Immature natural killer cell (primary cell): ENCODE results near the gene IPO7. TPM values are rescaled to one million over a fixed set of nuclear protein-coding genes. Genes with fewer than 3 reads are reported as not detected.
A peak's percentile ranks its signal among the peaks of the same experiment; 100 is the strongest.
"Not testable (repeated sequence)": the region's sequence is repeated elsewhere in the genome, so short reads cannot be mapped to it uniquely, and the experiment has no call there.

Experiments
- DNase-seq, 3 donors: peaks; one replicate each; pipeline ENCODE4 v3.0.0; 2022; ENCODE audit warnings: mixed read lengths in 1 of 3
- H3K27ac Mint-ChIP-seq, 6 donors: one replicate each; pipeline ENCODE4 v1.8.0; 2020; ENCODE audit warnings: mixed read lengths in 6 of 6, mild to moderate bottlenecking in 5 of 6, inconsistent platforms in 4 of 6, moderate library complexity in 3 of 6
- H3K27me3 Mint-ChIP-seq, 3 donors: one replicate each; pipeline ENCODE4 v1.8.0; 2020 to 2021; ENCODE audit warnings: low read depth in 3 of 3, mild to moderate bottlenecking in 3 of 3, mixed read lengths in 3 of 3, moderate library complexity in 3 of 3, inconsistent platforms in 1 of 3
- H3K36me3 Mint-ChIP-seq, 3 donors: one replicate each; pipeline ENCODE4 v1.8.0; 2020; ENCODE audit warnings: mixed read lengths in 3 of 3, inconsistent platforms in 2 of 3, mild to moderate bottlenecking in 2 of 3
- H3K4me1 Mint-ChIP-seq, 2 donors: one replicate each; pipeline ENCODE4 v1.8.0; 2020; ENCODE audit warnings: inconsistent platforms in 2 of 2, mild to moderate bottlenecking in 2 of 2, mixed read lengths in 2 of 2, moderate library complexity in 1 of 2
- H3K4me3 Mint-ChIP-seq, 5 donors: one replicate each; pipeline ENCODE4 v1.8.0; 2020; ENCODE audit warnings: mild to moderate bottlenecking in 5 of 5, mixed read lengths in 5 of 5, inconsistent platforms in 3 of 5, moderate library complexity in 3 of 5
- H3K9me3 Mint-ChIP-seq, 6 donors: one replicate each; pipeline ENCODE4 v1.8.0; 2020; ENCODE audit warnings: mild to moderate bottlenecking in 6 of 6, mixed read lengths in 6 of 6, inconsistent platforms in 4 of 6, moderate library complexity in 3 of 6
- polyA plus RNA-seq, 3 donors: library from polyadenylated mRNA; unstranded; fragments of 300-500 nt; fragmentation: Illumina TruSeq; gene quantifications; one replicate each; pipeline ENCODE4 v1.2.3, GENCODE V29; 2021

Gene IPO7
- polyA plus RNA-seq, 3 donors from 2014 or later = 4.1 to 8.6 (median 4.9) TPM

GRCh38 chr11:9448576-9449352 lies 64.3 kb downstream of the IPO7 start:
- no peak overlapping the region for H3K27ac Mint-ChIP-seq
- peaks cover 0 to 2% (median 0%) of the 10 kb centered on the region in 3 donors for H3K27me3 Mint-ChIP-seq
- peaks cover 5 to 12% (median 8%) of the 10 kb centered on the region in 3 donors for H3K36me3 Mint-ChIP-seq
- peaks cover 7 to 12% (median 11%) of the 10 kb centered on the region in 6 donors for H3K9me3 Mint-ChIP-seq
- no peaks in the 10 kb centered on the region for H3K4me1 Mint-ChIP-seq
- DNase-seq = no peak
- H3K4me3 Mint-ChIP-seq = no peak overlapping the region

- peaks cover 7 to 12% (median 11%) of the 10 kb centered on the region in 6 donors for H3K9me3 Mint-ChIP-seq
- H3K4me3 Mint-ChIP-seq, H3K27me3 Mint-ChIP-seq, H3K4me1 Mint-ChIP-seq, DNase-seq, H3K36me3 Mint-ChIP-seq, H3K27ac Mint-ChIP-seq: not testable (repeated sequence)
These were observed 67.6 kb downstream of the IPO7 start for GRCh38 chr11:9452023-9452422.

GRCh38 chr11:9455722-9456121 lies 71.3 kb downstream of the IPO7 start:
- no peak for DNase-seq
- Mint-ChIP-seq H3K4me3 (no peak overlapping the region), H3K27ac (peak overlapping the region in 1 of 6 donors; percentile 14), H3K9me3 (peaks cover 5 to 12% (median 10%) of the 10 kb centered on the region in 6 donors), H3K4me1 (peaks cover 15 to 16% of the 10 kb centered on the region in 2 donors), H3K36me3 (peaks cover 0 to 9% (median 3%) of the 10 kb centered on the region in 3 donors), H3K27me3 (peaks cover 7 to 11% (median 9%) of the 10 kb centered on the region in 3 donors)

- Mint-ChIP-seq H3K4me1 (peaks cover 38 to 41% of the 10 kb centered on the region in 2 donors), H3K36me3 (peaks cover 0 to 4% (median 3%) of the 10 kb centered on the region in 3 donors), H3K27ac (peak overlapping the region; percentile 96 to 99 (median 98)), H3K9me3 (no peaks in the 10 kb centered on the region), H3K27me3 (peaks cover 6 to 17% (median 12%) of the 10 kb centered on the region in 3 donors), H3K4me3 (peak overlapping the region; percentile 89 to 99 (median 97))
- DNase-seq = no peak
These were observed 75.3 kb downstream of the IPO7 start for GRCh38 chr11:9459667-9460321.

- peak within 1 kb of the TSS; percentile 96 to 99 (median 98) for H3K27ac Mint-ChIP-seq
- peaks cover 38 to 41% of the 10 kb centered on the region in 2 donors for H3K4me1 Mint-ChIP-seq
- peak; percentile 100 for DNase-seq
- H3K9me3 Mint-ChIP-seq = no peaks in the 10 kb centered on the region
- peaks cover 0 to 4% (median 3%) of the 10 kb centered on the region in 3 donors for H3K36me3 Mint-ChIP-seq
- peak within 1 kb of the TSS; percentile 89 to 99 (median 97) for H3K4me3 Mint-ChIP-seq
- H3K27me3 Mint-ChIP-seq = peaks cover 6 to 17% (median 12%) of the 10 kb centered on the region in 3 donors
These were observed 76.0 kb downstream of the IPO7 start, which contains the start of gene ZNF143 for GRCh38 chr11:9460322-9461062. Gene ZNF143 (plus strand): TSS chr11:9461012. CDS start chr11:9471309, 10,297 bp downstream.

- H3K4me3 Mint-ChIP-seq = peak overlapping the region; percentile 89 to 99 (median 97)
These were observed 76.8 kb downstream of the IPO7 start for GRCh38 chr11:9461063-9461759.

GRCh38 chr11:9461760-9462134 lies 77.3 kb downstream of the IPO7 start:
- Mint-ChIP-seq H3K27me3 (peaks cover 6 to 17% (median 12%) of the 10 kb centered on the region in 3 donors), H3K4me3 (peak overlapping the region; percentile 89 to 99 (median 97)), H3K4me1 (peaks cover 38 to 45% of the 10 kb centered on the region in 2 donors), H3K27ac (peak overlapping the region; percentile 90 to 98 (median 95)), H3K36me3 (peaks cover 0 to 4% (median 3%) of the 10 kb centered on the region in 3 donors), H3K9me3 (no peaks in the 10 kb centered on the region)
- DNase-seq = peak; percentile 20 to 33 (median 21)

More at GRCh38 chr11:9461063-9461759, 76.8 kb downstream of the IPO7 start:
- peak overlapping the region; percentile 96 to 99 (median 98) for H3K27ac Mint-ChIP-seq
- H3K27me3 Mint-ChIP-seq = peaks cover 6 to 17% (median 12%) of the 10 kb centered on the region in 3 donors
- H3K36me3 Mint-ChIP-seq = peaks cover 0 to 4% (median 3%) of the 10 kb centered on the region in 3 donors
- DNase-seq = peak; percentile 87 to 90 (median 89)
- H3K4me1 Mint-ChIP-seq = peaks cover 38 to 41% of the 10 kb centered on the region in 2 donors
- no peaks in the 10 kb centered on the region for H3K9me3 Mint-ChIP-seq

GRCh38 chr11:9462172-9462799 lies 77.8 kb downstream of the IPO7 start:
- H3K4me3 Mint-ChIP-seq = peak overlapping the region; percentile 89 to 99 (median 97)
- peaks cover 6 to 19% (median 12%) of the 10 kb centered on the region in 3 donors for H3K27me3 Mint-ChIP-seq
- H3K4me1 Mint-ChIP-seq = peaks cover 38 to 47% of the 10 kb centered on the region in 2 donors
- no peak for DNase-seq
- peaks cover 0 to 4% (median 3%) of the 10 kb centered on the region in 3 donors for H3K36me3 Mint-ChIP-seq
- H3K27ac Mint-ChIP-seq = peak overlapping the region; percentile 90 to 98 (median 95)
- no peaks in the 10 kb centered on the region for H3K9me3 Mint-ChIP-seq

- DNase-seq = no peak
- H3K27me3 Mint-ChIP-seq = peaks cover 6 to 19% (median 12%) of the 10 kb centered on the region in 3 donors
- H3K4me3 Mint-ChIP-seq = peak overlapping the region; percentile 60 to 97 (median 70)
- peak overlapping the region; percentile 80 to 96 (median 93) for H3K27ac Mint-ChIP-seq
- H3K4me1 Mint-ChIP-seq = peaks cover 40 to 52% of the 10 kb centered on the region in 2 donors
- no peaks in the 10 kb centered on the region for H3K9me3 Mint-ChIP-seq
- H3K36me3 Mint-ChIP-seq = peaks cover 2 to 5% (median 4%) of the 10 kb centered on the region in 3 donors
These were observed 78.5 kb downstream of the IPO7 start for GRCh38 chr11:9462806-9463537.

- no peak overlapping the region for H3K4me3 Mint-ChIP-seq
These were observed 86.3 kb downstream of the IPO7 start for GRCh38 chr11:9470765-9471164.

GRCh38 chr11:9473408-9473807 lies 89.0 kb downstream of the IPO7 start:
- H3K4me1 Mint-ChIP-seq = peaks cover 4 to 13% of the 10 kb centered on the region in 2 donors
- no peak for DNase-seq
- H3K4me3 Mint-ChIP-seq = no peak overlapping the region
- H3K9me3 Mint-ChIP-seq = no peaks in the 10 kb centered on the region
- peaks cover 0 to 3% (median 0%) of the 10 kb centered on the region in 3 donors for H3K27me3 Mint-ChIP-seq
- no peak overlapping the region for H3K27ac Mint-ChIP-seq
- H3K36me3 Mint-ChIP-seq = peaks cover 14 to 35% (median 18%) of the 10 kb centered on the region in 3 donors

More at GRCh38 chr11:9470765-9471164, 86.3 kb downstream of the IPO7 start:
- no peaks in the 10 kb centered on the region for H3K9me3 Mint-ChIP-seq
- H3K36me3 Mint-ChIP-seq = peaks cover 14 to 30% (median 19%) of the 10 kb centered on the region in 3 donors
- H3K27ac Mint-ChIP-seq = no peak overlapping the region
- no peak for DNase-seq
- peaks cover 0 to 2% (median 0%) of the 10 kb centered on the region in 3 donors for H3K27me3 Mint-ChIP-seq
- H3K4me1 Mint-ChIP-seq = peaks cover 8 to 28% of the 10 kb centered on the region in 2 donors

- no peak for DNase-seq
- Mint-ChIP-seq H3K27me3 (peaks cover 0 to 3% (median 0%) of the 10 kb centered on the region in 3 donors), H3K4me3 (no peak overlapping the region), H3K27ac (peak overlapping the region in 1 of 6 donors; percentile 51), H3K4me1 (no peaks in the 10 kb centered on the region), H3K36me3 (peaks cover 12 to 32% (median 16%) of the 10 kb centered on the region in 3 donors), H3K9me3 (no peaks in the 10 kb centered on the region)
These were observed 95.4 kb downstream of the IPO7 start for GRCh38 chr11:9479899-9480298.
